Neural cell (in vitro differentiated cells): ENCODE results near the gene HIF1AN. TPM values are rescaled to one million over a fixed set of nuclear protein-coding genes. Genes with fewer than 3 reads are reported as not detected.
"Not testable (repeated sequence)": the region's sequence is repeated elsewhere in the genome, so short reads cannot be mapped to it uniquely, and the experiment has no call there.

Experiments
- H2AFZ ChIP-seq: fragments of 200-600, 300-800 bp; sonication (generic), shearing (Covaris generic); 2 replicates; pipeline ENCODE4 v1.6.0; 2014; ENCODE audit warnings: low read depth, mild to moderate bottlenecking, antibody characterized with exemption, low read length, moderate library complexity
- H3F3A ChIP-seq: fragments of 200-600 bp; shearing (Covaris generic); 2 replicates; pipeline ENCODE4 v1.6.1; 2016; ENCODE audit warnings: mild to moderate bottlenecking, moderate library complexity, mixed read lengths, antibody characterized with exemption, low read length; ENCODE audit not compliant: insufficient read depth, poor library complexity, severe bottlenecking
- H3K27ac ChIP-seq: fragments of 200-600, 300-800 bp; sonication (generic), shearing (Covaris generic); 2 replicates; pipeline ENCODE4 v1.5.1; 2014; ENCODE audit warnings: mild to moderate bottlenecking, low read length, moderate library complexity
- H3K27me3 ChIP-seq: fragments of 300-800, 200-600 bp; sonication (generic), shearing (Covaris generic); 2 replicates; pipeline ENCODE4 v1.6.0; 2014; ENCODE audit warnings: mild to moderate bottlenecking, low read depth, low read length, moderate library complexity; ENCODE audit not compliant: insufficient read depth
- H3K36me3 ChIP-seq: fragments of 300-800, 200-600 bp; sonication (generic), shearing (Covaris generic); 2 replicates; pipeline ENCODE4 v1.5.1; 2014; ENCODE audit warnings: mild to moderate bottlenecking, antibody characterized with exemption, low read length, moderate library complexity; ENCODE audit not compliant: insufficient read depth
- H3K4me2 ChIP-seq: fragments of 300-800, 200-600 bp; sonication (generic), shearing (Covaris generic); 2 replicates; pipeline ENCODE4 v1.6.0; 2014; ENCODE audit warnings: mild to moderate bottlenecking, low read length
- H3K4me3 ChIP-seq: fragments of 300-800, 200-600 bp; sonication (generic), shearing (Covaris generic); 2 replicates; pipeline ENCODE4 v1.5.1; 2014; ENCODE audit warnings: mild to moderate bottlenecking, low read length, moderate library complexity
- H3K79me2 ChIP-seq: fragments of 200-600 bp; shearing (Covaris generic); replicated peaks from 2 replicates; pipeline ENCODE4 v1.6.0; 2014; ENCODE audit warnings: mild to moderate bottlenecking, low read length, moderate library complexity; ENCODE audit not compliant: insufficient read depth
- H3K9ac ChIP-seq: fragments of 300-800, 200-600 bp; sonication (generic), shearing (Covaris generic); 2 replicates; pipeline ENCODE4 v1.6.1; 2016; ENCODE audit warnings: mild to moderate bottlenecking, low read length, mixed read lengths
- H3K9me2 ChIP-seq: fragments of 200-600 bp; shearing (Covaris generic); 2 replicates; pipeline ENCODE4 v1.6.1; 2016; ENCODE audit warnings: mild to moderate bottlenecking, low read length, mixed read lengths; ENCODE audit not compliant: insufficient read depth
- H3K9me3 ChIP-seq: fragments of 200-600, 300-800 bp; sonication (generic), shearing (Covaris generic); 2 replicates; pipeline ENCODE4 v1.6.1; 2016; ENCODE audit warnings: mild to moderate bottlenecking, mixed run types, low read length, moderate library complexity, mixed read lengths
- H4K20me1 ChIP-seq: fragments of 200-600 bp; shearing (Covaris generic); 2 replicates; pipeline ENCODE4 v1.6.1; 2016; ENCODE audit warnings: mild to moderate bottlenecking, mixed run types; ENCODE audit not compliant: insufficient read depth
- CTCF ChIP-seq: fragments of 450-650 bp; IDR thresholded peaks from 2 replicates; pipeline ENCODE4 v1.5.1; 2014; ENCODE audit warnings: antibody characterized with exemption, mild to moderate bottlenecking, moderate library complexity; ENCODE audit not compliant: poor library complexity, severe bottlenecking
- EP300 ChIP-seq: fragments of 450-650 bp; conservative IDR thresholded peaks from 2 replicates; pipeline ENCODE4 v1.6.1; 2014; ENCODE audit warnings: antibody characterized with exemption, mild to moderate bottlenecking, moderate library complexity; ENCODE audit not compliant: poor library complexity, severe bottlenecking
- EZH2 ChIP-seq: fragments of 200-600, 300-800 bp; shearing (Covaris generic), sonication (generic); IDR thresholded peaks from 2 replicates; pipeline ENCODE4 v1.6.1; 2014; ENCODE audit warnings: antibody characterized with exemption, low read length, borderline replicate concordance, mild to moderate bottlenecking; ENCODE audit not compliant: insufficient read depth, poor library complexity, severe bottlenecking
- MXI1 ChIP-seq: fragments of 450-650 bp; conservative IDR thresholded peaks from 2 replicates; pipeline ENCODE4 v1.6.1; 2014; ENCODE audit warnings: antibody characterized with exemption, mild to moderate bottlenecking; ENCODE audit not compliant: poor library complexity, severe bottlenecking
- POLR2AphosphoS5 ChIP-seq: IDR thresholded peaks from 2 replicates; pipeline ENCODE4 v1.6.1; 2012
- RAD21 ChIP-seq: fragments of 450-650 bp; conservative IDR thresholded peaks from 2 replicates; pipeline ENCODE4 v1.6.1; 2014; ENCODE audit warnings: antibody characterized with exemption, mild to moderate bottlenecking, moderate library complexity
- SMC3 ChIP-seq: fragments of 450-650 bp; conservative IDR thresholded peaks from 2 replicates; pipeline ENCODE4 v1.6.1; 2014; ENCODE audit warnings: antibody characterized with exemption, mild to moderate bottlenecking, moderate library complexity; ENCODE audit not compliant: poor library complexity
- TAF1 ChIP-seq: IDR thresholded peaks from 2 replicates; pipeline ENCODE4 v1.6.1; 2012; ENCODE audit warnings: low read depth
- polyA plus RNA-seq: library from polyadenylated mRNA; depleted of rRNA; stranded (reverse); fragments of >200 nt; gene quantifications from 2 replicates; pipeline ENCODE4 v1.2.3, GENCODE V29; 2014
- TF ChIP-seq, protein P1 (sequence below): IDR thresholded peaks from 2 replicates; pipeline ENCODE4 v1.6.1; 2012; ENCODE audit warnings: borderline replicate concordance

HIF1AN gene
- polyA plus RNA-seq, 1 donor from 2014 or later = 16.1 TPM

DNA sequence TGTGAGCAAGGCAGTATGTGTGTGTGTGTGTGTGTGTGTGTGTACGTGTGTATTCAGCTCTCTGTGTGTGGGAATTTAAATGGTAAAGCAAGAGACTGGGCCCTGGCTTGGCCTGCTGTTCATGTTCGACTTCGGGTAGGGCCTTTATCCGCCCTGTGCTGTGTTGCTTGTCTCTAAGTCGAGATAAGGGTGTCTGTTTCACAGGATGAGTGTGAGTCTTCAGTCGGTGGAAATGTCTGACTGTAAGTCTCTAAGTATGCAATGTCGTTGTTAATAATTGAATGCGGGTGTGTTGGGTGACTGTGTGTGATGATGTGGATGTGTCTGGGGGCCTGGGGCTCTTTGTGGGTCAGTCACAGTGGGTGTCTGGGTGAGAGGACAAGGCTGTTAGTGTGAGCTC, 34.8 kb downstream of the HIF1AN start:
- Histone ChIP-seq H3K36me3 (no peaks in the 10 kb centered on the region), H3K4me3 (peak overlapping the region; percentile 58), H2AFZ (no peak overlapping the region), H3K27me3 (peaks cover 20% of the 10 kb centered on the region), H3K9me2 (no peaks in the 10 kb centered on the region), H4K20me1 (no peaks in the 10 kb centered on the region), H3K9me3 (no peaks in the 10 kb centered on the region), H3F3A (no peaks in the 10 kb centered on the region), H3K9ac (peak overlapping the region; percentile 38), H3K27ac (no peak overlapping the region), H3K4me2 (no peak overlapping the region), H3K79me2 (no peaks in the 10 kb centered on the region)
- TF ChIP-seq CTCF (no peak), TAF1 (no peak), EZH2 (no peak), SMC3 (no peak), RAD21 (no peak), EP300 (no peak), MXI1 (no peak), POLR2AphosphoS5 (no peak)
- TF ChIP-seq, protein P1, sequence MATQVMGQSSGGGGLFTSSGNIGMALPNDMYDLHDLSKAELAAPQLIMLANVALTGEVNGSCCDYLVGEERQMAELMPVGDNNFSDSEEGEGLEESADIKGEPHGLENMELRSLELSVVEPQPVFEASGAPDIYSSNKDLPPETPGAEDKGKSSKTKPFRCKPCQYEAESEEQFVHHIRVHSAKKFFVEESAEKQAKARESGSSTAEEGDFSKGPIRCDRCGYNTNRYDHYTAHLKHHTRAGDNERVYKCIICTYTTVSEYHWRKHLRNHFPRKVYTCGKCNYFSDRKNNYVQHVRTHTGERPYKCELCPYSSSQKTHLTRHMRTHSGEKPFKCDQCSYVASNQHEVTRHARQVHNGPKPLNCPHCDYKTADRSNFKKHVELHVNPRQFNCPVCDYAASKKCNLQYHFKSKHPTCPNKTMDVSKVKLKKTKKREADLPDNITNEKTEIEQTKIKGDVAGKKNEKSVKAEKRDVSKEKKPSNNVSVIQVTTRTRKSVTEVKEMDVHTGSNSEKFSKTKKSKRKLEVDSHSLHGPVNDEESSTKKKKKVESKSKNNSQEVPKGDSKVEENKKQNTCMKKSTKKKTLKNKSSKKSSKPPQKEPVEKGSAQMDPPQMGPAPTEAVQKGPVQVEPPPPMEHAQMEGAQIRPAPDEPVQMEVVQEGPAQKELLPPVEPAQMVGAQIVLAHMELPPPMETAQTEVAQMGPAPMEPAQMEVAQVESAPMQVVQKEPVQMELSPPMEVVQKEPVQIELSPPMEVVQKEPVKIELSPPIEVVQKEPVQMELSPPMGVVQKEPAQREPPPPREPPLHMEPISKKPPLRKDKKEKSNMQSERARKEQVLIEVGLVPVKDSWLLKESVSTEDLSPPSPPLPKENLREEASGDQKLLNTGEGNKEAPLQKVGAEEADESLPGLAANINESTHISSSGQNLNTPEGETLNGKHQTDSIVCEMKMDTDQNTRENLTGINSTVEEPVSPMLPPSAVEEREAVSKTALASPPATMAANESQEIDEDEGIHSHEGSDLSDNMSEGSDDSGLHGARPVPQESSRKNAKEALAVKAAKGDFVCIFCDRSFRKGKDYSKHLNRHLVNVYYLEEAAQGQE = no peak

DNA sequence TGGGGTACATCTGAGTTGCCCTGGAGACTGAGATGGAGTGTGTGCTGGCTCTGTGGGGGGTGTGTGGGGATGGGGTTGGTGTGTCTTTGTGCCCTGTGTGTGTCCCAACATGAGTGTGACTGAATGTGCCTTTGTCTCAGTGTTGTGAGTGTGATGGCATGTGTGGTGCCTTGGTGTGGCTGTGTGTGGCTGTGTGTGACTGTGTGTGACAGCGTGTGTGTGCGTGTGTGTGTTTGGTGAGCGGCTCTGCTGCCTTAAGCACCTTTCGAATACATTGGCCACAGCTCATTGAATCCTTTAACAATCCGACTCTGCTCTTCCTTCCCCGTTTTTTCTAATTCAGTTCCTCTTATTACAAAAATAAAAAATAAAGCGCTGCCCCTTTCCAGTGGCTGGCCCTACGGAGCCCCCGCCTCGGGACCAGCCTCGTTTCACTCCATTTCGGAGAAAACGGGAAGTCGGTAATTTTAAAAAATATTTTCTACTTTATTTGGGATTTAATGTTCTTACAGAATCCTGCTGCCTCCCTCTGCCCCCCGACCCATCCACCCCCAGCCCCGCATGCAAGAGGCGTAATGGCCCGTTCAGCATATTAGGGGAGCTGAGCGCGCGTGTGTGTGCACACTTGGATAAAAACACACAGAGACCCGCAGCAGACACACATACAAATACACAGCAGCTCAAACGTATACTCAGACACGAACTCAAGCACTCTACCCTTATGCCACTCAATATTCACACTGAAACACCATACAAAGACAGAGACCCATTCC, 35.5 kb downstream of the HIF1AN start:
- no peaks in the 10 kb centered on the region for H3K9me3 ChIP-seq
- no peak overlapping the region for H3K9ac ChIP-seq
- H3K36me3 ChIP-seq = no peaks in the 10 kb centered on the region
- TF ChIP-seq POLR2AphosphoS5 (no peak), MXI1 (no peak), EZH2 (no peak), TAF1 (no peak), CTCF (no peak), RAD21 (no peak), SMC3 (no peak), EP300 (no peak)
- TF ChIP-seq, protein P1 = no peak
- no peaks in the 10 kb centered on the region for H3F3A ChIP-seq
- H3K4me2 ChIP-seq = no peak overlapping the region
- H3K4me3 ChIP-seq = no peak overlapping the region
- no peaks in the 10 kb centered on the region for H3K9me2 ChIP-seq
- H3K27ac ChIP-seq = no peak overlapping the region
- H3K79me2 ChIP-seq = no peaks in the 10 kb centered on the region
- no peaks in the 10 kb centered on the region for H4K20me1 ChIP-seq
- no peak overlapping the region for H2AFZ ChIP-seq
- H3K27me3 ChIP-seq = peaks cover 20% of the 10 kb centered on the region

DNA sequence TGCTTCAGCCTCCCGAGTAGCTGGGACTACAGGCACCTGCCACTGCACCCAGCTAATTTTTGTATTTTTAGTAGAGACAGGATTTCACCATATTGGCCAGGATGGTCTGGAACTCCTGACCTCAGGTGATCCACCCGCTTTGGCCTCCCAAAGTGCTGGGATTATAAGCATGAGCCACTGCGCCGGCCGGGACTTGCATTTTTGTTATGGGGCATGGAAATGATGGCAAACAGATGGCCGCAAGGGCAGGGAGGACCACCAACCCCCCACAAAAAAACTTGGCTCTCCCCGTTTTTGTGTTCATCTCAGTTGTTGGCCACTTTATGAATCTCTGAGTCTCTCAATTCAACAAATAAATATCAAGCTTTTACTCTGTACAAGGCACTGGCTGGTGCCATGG, 39.4 kb downstream of the HIF1AN start:
- not testable (repeated sequence) for H3K79me2 ChIP-seq, H3K27me3 ChIP-seq, H3K9ac ChIP-seq, H3K4me2 ChIP-seq, H2AFZ ChIP-seq, H4K20me1 ChIP-seq, H3K36me3 ChIP-seq, H3F3A ChIP-seq, H3K9me3 ChIP-seq, H3K9me2 ChIP-seq, H3K27ac ChIP-seq, H3K4me3 ChIP-seq
